ENCODE results near the gene ATOSA. TPM values are rescaled to one million over a fixed set of nuclear protein-coding genes. Genes with fewer than 3 reads are reported as not detected.

Gene ATOSA
- total and polyA plus RNA-seq, 2 of the 13 experiments (the other 11 are each of a cell fraction or from before 2014, with no cell fraction given), result 6.6 to 16.3 TPM

DNA sequence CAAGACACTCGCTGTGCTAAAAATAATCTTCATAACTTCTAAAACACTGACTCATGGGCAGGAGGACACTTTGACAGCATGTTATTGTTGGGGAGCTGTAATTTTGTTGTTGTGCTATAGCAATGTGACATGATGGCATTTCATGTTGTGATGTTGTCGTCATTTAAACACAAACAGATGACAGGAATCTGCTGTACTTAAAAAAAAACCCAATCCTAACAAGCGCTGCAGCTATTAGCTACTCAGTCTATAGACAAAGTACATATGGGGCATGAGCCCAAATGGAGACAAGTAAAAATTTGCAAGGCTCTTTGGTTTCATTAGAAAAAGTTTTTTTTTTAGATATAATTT lies 828 bp upstream of the ATOSA start:
- POLR2A ChIA-PET, result interaction anchor here (0.7 to 1.2 kb wide), 3 partner anchors 54 to 708 kb away, joined by 3 to 4 read pairs (median 3); no protein-coding TSS in a partner anchor
- Histone ChIP-seq H2AFZ (ENCODE audit: low read length) (no peak overlapping the region), H3K27me3 (ENCODE audit: control insufficient read depth in 1 of 2, insufficient read depth in 2 of 2, low read length in 2 of 2) (no peaks in the 10 kb centered on the region; a peak in 1 of 5 replicates), H4K20me1 (ENCODE audit: insufficient read depth, low read length) (no peaks in the 10 kb centered on the region), H3K9me3 (ENCODE audit: low read length) (no peaks in the 10 kb centered on the region), H3K9ac (ENCODE audit: insufficient read depth, low read depth, low read length) (no peak overlapping the region; the same call in 1 of the 2 replicates), H3K36me3 (replicated peaks in 1 of 2; ENCODE audit: control insufficient read depth in 1 of 2, insufficient read depth in 2 of 2, low read length in 2 of 2) (no peaks in the 10 kb centered on the region), H3K27ac (ENCODE audit: extremely low read length, insufficient read depth, low read length) (no peak overlapping the region), H3K4me3 (replicated peaks in 1 of 3; ENCODE audit: insufficient read depth in 1 of 3, low read depth in 2 of 3, low read length in 3 of 3) (peak overlapping the region; percentile 84 to 98 (median 94)), H3K4me2 (ENCODE audit: low read depth, low read length) (peak overlapping the region; percentile 77), H3K4me1 (ENCODE audit: insufficient read depth, low read length) (peaks cover 14% of the 10 kb centered on the region), H3K79me2 (ENCODE audit: insufficient read depth, low read length) (no peaks in the 10 kb centered on the region)
- FAIRE-seq, result no peak
- TF ChIP-seq, protein P1, sequence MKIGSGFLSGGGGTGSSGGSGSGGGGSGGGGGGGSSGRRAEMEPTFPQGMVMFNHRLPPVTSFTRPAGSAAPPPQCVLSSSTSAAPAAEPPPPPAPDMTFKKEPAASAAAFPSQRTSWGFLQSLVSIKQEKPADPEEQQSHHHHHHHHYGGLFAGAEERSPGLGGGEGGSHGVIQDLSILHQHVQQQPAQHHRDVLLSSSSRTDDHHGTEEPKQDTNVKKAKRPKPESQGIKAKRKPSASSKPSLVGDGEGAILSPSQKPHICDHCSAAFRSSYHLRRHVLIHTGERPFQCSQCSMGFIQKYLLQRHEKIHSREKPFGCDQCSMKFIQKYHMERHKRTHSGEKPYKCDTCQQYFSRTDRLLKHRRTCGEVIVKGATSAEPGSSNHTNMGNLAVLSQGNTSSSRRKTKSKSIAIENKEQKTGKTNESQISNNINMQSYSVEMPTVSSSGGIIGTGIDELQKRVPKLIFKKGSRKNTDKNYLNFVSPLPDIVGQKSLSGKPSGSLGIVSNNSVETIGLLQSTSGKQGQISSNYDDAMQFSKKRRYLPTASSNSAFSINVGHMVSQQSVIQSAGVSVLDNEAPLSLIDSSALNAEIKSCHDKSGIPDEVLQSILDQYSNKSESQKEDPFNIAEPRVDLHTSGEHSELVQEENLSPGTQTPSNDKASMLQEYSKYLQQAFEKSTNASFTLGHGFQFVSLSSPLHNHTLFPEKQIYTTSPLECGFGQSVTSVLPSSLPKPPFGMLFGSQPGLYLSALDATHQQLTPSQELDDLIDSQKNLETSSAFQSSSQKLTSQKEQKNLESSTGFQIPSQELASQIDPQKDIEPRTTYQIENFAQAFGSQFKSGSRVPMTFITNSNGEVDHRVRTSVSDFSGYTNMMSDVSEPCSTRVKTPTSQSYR (CRISPR knock-in tag; IDR thresholded peaks at IDR 0.05; ENCODE audit: borderline replicate concordance), result no peak
- TF ChIP-seq ZNF33A (CRISPR knock-in tag; IDR thresholded peaks at IDR 0.05; ENCODE audit: borderline replicate concordance) (no peak), HNRNPK (IDR thresholded peaks at IDR 0.05; ENCODE audit: low read depth, low read length, poor library complexity, severe bottlenecking) (no peak), GTF3A (CRISPR knock-in tag; conservative IDR thresholded peaks at IDR 0.05) (no peak), PHF5A (CRISPR knock-in tag; IDR thresholded peaks at IDR 0.05; ENCODE audit: low read depth, unreplicated experiment) (no peak)
- TF ChIP-seq, protein P2, sequence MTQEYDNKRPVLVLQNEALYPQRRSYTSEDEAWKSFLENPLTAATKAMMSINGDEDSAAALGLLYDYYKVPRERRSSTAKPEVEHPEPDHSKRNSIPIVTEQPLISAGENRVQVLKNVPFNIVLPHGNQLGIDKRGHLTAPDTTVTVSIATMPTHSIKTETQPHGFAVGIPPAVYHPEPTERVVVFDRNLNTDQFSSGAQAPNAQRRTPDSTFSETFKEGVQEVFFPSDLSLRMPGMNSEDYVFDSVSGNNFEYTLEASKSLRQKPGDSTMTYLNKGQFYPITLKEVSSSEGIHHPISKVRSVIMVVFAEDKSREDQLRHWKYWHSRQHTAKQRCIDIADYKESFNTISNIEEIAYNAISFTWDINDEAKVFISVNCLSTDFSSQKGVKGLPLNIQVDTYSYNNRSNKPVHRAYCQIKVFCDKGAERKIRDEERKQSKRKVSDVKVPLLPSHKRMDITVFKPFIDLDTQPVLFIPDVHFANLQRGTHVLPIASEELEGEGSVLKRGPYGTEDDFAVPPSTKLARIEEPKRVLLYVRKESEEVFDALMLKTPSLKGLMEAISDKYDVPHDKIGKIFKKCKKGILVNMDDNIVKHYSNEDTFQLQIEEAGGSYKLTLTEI (CRISPR knock-in tag; conservative IDR thresholded peaks at IDR 0.05), result no peak
- TF ChIP-seq, protein P3, sequence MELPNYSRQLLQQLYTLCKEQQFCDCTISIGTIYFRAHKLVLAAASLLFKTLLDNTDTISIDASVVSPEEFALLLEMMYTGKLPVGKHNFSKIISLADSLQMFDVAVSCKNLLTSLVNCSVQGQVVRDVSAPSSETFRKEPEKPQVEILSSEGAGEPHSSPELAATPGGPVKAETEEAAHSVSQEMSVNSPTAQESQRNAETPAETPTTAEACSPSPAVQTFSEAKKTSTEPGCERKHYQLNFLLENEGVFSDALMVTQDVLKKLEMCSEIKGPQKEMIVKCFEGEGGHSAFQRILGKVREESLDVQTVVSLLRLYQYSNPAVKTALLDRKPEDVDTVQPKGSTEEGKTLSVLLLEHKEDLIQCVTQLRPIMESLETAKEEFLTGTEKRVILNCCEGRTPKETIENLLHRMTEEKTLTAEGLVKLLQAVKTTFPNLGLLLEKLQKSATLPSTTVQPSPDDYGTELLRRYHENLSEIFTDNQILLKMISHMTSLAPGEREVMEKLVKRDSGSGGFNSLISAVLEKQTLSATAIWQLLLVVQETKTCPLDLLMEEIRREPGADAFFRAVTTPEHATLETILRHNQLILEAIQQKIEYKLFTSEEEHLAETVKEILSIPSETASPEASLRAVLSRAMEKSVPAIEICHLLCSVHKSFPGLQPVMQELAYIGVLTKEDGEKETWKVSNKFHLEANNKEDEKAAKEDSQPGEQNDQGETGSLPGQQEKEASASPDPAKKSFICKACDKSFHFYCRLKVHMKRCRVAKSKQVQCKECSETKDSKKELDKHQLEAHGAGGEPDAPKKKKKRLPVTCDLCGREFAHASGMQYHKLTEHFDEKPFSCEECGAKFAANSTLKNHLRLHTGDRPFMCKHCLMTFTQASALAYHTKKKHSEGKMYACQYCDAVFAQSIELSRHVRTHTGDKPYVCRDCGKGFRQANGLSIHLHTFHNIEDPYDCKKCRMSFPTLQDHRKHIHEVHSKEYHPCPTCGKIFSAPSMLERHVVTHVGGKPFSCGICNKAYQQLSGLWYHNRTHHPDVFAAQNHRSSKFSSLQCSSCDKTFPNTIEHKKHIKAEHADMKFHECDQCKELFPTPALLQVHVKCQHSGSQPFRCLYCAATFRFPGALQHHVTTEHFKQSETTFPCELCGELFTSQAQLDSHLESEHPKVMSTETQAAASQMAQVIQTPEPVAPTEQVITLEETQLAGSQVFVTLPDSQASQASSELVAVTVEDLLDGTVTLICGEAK (IDR thresholded peaks at IDR 0.05), result no peak
- TF ChIP-seq, protein P3 (CRISPR knock-in tag; IDR thresholded peaks at IDR 0.05), result no peak
- TF ChIP-seq, protein P4, sequence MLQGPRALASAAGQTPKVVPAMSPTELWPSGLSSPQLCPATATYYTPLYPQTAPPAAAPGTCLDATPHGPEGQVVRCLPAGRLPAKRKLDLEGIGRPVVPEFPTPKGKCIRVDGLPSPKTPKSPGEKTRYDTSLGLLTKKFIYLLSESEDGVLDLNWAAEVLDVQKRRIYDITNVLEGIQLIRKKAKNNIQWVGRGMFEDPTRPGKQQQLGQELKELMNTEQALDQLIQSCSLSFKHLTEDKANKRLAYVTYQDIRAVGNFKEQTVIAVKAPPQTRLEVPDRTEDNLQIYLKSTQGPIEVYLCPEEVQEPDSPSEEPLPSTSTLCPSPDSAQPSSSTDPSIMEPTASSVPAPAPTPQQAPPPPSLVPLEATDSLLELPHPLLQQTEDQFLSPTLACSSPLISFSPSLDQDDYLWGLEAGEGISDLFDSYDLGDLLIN (CRISPR knock-in tag; IDR thresholded peaks at IDR 0.05; ENCODE audit: borderline replicate concordance), result no peak
- in situ Hi-C loops (cut with HindIII; ENCODE audit: extremely low pct_ligation_motif_present, low pct_unique_long_range_greater_than_20kb) (no loop called here), intact Hi-C loops (cut with micrococcal nuclease; ENCODE audit: unreplicated experiment) (no loop called here)
- BruUV-seq (replicated peaks), result no TSS peak
- no peak for ATAC-seq
- 55% methylated on average over 3 of the region's 3 CpGs for WGBS (ENCODE audit: low lambda C conversion rate)
- DNase-seq (ENCODE audit: low spot score), result no peak
- CTCF ChIA-PET (ENCODE audit: low intra/inter-chr PET ratio, low total read pairs), result no interaction called here

Measured in HepG2 (cell line).